ENCODE data around the gene AMOTL2.

AMOTL2 gene

DNA sequence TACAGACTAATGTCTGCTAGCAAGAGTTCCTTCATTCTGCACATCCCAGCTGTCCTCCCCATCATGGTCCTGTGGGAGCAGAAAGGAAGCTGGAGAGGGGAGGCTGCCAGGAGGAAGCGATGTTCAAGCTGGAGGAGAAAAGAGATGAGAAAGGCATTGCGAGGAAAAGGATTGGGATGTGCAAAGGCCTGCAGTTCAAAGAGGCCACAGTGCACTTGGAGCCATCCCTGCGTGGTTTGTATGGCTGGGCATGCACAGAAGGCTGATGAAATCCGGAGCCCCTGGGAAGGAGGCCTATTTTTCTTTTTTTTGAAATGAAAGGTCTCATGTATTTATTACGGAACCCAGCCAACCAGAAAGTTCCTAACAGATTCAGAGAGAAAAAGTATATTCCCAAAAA is 22.8 kb downstream of the AMOTL2 start:
- no peak for DNase-seq

GRCh38 chr3:134350861-134351311 is 23.4 kb downstream of the AMOTL2 start:
- DNase-seq: no peak

- DNase-seq: no peak
These were observed 24.0 kb downstream of the AMOTL2 start for GRCh38 chr3:134350266-134350665.

DNA sequence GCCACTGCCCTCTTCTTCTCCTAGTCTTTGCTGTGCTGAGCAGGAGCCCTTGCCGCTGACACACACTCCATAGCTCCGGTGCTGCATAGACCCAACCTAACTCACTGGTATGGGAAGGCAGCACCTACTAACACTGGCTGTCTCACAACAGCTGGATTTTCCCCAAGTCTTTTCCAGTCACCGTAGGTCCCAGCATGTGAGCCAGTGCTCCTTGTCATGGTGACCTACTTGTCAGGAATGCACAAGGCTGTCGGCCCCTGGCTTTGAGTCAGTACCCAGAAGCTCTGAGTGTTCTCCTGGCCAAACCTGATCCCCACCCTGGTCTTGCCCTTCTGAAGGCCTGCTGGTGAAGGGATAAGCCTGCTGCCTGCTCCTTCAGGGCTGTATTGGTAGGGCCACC is 25.7 kb downstream of the AMOTL2 start:
- DNase-seq: no peak

DNA sequence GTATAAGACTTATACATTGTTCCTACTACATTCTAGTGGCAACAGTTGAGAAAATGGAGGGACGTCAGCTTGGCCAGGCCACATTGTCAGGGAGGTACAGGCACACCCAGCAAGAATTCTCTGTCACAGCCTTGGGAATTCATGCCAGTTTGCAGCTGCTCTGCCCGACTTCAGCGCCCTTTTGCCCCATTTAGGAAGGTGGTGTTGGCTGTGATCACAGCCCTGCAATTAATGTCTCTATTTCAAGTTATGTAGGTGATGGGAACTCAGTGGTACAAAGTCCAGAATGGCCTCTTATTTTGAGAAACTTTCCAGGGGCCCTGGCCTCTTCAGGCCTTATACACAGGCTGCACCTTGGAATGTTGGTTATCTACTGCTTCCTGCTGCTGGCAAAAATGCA is 26.7 kb downstream of the AMOTL2 start:
- no peak for DNase-seq

- no peak for DNase-seq
These were observed 27.5 kb downstream of the AMOTL2 start for GRCh38 chr3:134346744-134347143.

GRCh38 chr3:134345202-134345601 is 29.0 kb downstream of the AMOTL2 start:
- no peak for DNase-seq

GRCh38 chr3:134344560-134344959 is 29.7 kb downstream of the AMOTL2 start:
- DNase-seq: no peak

GRCh38 chr3:134342259-134342658 is 32.0 kb downstream of the AMOTL2 start:
- no peak for DNase-seq

- DNase-seq: no peak
These were observed 32.9 kb downstream of the AMOTL2 start for GRCh38 chr3:134341389-134341788.

GRCh38 chr3:134340982-134341365 is 33.3 kb downstream of the AMOTL2 start:
- DNase-seq: no peak

DNA sequence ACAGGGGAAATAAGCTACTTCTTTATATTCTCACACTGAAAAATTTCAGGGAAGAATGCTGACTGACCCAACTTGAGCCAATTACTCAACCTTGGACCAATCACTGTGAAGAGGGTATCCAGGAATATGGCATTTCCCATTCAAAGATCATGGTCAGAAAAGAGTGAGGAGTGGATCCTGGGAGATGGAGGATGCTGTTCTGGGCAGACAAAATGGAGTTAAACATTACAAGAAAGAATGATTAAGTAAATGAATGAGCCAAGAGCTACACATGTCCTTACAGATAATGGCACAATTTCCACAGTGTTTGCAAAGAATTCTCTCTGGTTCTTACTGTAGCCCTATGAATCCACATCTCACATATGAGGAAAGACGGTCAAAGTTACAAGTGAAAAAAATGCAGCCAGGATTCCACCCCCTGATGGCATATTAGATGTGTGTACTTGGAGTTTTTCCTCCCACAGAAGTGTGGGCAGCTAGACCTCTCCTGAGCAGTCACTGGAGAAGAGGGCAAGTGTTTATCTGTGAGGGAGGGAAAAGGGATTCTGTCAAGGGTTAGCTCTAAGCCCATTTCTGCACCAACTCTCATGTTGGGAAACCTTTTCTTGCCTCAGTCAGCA is 33.8 kb downstream of the AMOTL2 start:
- DNase-seq: no peak

GRCh38 chr3:134339913-134340312 is 34.3 kb downstream of the AMOTL2 start:
- DNase-seq: no peak

- no peak for DNase-seq
These were observed 34.9 kb downstream of the AMOTL2 start for GRCh38 chr3:134339331-134339730.

DNA sequence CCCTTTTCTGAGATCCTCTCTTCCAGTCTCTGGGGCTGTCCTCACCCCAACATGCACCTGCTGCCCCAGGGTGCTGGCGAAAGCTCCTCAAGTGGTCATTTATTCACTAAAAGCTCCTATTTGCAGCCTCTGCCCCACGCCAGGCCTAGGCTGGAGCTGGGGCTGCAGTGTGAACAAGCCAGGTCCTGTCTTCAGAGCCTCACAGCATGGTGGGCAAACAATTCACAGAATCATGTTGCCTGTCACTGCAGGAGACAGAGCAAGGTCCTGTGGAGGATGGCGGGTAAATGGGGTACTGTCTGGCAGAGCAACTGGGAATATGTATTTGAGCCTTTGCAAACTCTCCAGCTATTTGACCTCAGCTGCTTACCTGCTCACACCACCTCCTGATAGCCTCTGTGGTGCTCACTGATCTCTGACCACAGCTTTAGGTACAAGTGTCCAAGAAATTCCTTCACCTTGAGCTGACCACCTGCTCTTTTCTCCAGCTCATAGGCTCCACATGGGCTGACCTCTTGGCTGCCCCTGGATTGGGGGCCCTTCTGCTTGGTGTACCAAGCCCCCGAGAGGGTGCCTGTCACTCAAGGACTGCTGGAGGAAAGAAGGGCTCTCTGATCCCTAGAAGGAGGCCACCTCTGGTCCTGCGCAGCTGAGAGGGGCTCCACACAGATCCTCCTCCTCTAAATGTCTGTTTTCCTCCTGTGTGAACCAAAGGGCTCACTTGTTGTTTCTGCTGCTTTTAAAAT is 35.6 kb downstream of the AMOTL2 start:
- no peak for DNase-seq

- no peak for DNase-seq
These were observed 36.1 kb downstream of the AMOTL2 start for GRCh38 chr3:134338201-134338512.

- no peak for DNase-seq
These were observed 36.6 kb downstream of the AMOTL2 start for GRCh38 chr3:134337511-134338200.

GRCh38 chr3:134337071-134337482 is 37.2 kb downstream of the AMOTL2 start:
- DNase-seq: no peak

DNA sequence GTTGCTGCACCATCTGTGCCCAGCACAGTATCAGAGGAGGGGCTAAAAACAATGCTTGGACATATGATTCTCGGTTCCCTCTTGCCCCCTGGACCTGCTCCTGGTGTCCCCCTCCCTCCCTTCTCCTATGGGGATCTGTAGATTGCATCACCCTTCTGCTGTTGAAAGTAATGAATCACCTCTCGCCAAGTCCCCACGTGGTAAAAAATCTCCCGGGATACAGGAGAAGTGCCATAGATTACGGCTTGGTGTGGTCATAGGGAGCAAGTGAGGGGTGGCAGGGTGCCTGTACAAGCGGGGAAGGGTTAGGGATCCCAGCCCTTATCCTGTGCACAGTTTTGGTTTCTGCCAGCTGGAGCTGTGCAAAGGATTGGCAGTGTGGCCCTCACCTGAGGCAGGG is 37.7 kb downstream of the AMOTL2 start:
- no peak for DNase-seq

DNA sequence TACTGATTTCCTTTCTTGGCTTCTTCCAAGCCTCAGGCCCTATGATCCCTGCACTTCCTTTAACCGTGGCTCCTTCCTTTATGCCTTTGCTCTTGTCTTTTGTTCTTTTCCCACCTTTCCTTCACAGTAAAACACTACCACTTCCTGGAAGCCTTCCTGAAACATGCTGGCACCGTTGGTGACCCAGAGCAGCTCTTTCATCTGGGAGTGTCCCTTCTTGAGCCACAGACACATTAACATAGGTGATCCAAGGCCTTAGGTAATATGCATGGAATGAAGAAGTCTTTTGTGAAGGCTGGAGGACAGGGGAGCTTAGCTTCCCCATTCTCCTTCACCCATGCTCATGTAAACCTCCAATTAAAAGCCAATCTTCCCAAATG is 39.4 kb downstream of the AMOTL2 start:
- DNase-seq: no peak

- DNase-seq: no peak
These were observed 39.9 kb downstream of the AMOTL2 start for GRCh38 chr3:134334231-134334900.

DNA sequence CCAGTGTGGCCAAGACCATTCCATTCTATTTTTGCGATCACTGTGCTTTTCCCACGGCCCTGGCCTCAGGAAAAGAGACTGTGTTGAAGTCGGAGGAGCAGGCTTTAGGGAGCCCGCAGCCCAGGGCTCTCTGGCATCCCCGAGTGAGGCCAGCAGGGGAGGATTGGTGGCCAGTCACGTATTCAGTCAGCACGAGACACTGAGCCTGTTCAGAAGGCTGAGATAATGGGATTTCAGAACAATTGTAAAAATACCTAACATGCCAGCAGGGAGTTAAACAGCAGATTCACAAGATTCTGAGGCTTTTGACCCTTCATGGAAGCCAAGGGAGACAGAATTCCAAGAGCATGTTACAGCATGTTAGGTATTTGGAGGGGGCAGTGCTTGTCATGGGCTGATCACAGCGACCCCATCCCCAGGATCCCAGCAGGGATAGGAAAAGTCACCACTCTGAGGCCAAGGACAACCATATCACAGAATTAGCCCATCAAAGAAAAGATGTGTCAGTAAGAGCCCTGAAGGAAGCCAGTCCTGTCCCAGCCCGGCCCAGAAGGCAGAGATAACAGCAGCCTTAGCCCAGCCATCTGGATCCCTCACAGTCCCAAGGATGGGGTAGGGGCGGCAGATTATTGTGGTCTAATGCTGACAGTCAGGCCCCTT is 40.6 kb downstream of the AMOTL2 start:
- no peak for DNase-seq

DNA sequence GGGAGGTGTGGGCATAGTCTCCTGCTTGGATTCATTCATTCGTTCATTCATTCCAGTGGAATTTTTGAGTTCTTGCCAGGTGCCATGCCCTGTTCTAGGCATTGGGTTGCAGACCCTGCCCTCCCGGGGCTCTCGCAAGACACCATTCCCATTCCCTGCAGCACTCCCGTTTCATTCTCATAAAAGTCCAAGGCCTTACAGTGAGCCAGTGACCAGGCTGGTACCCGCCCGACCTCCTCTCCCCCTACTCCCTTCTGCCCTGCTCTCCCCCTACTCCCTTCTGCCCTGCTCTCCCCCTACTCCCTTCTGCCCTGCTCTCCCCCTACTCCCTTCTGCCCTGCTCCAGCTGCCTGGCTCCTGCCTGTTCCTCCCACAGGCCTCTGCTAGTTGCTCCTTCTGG is 41.9 kb downstream of the AMOTL2 start:
- no peak for DNase-seq

Data from DMS79 treated with DMSO at 0.1 percent for 48 hours (cell line).